ENCODE data around the gene NDUFS2.

Gene NDUFS2

GRCh38 chr1:161192476-161193465 lies 9.4 kb upstream of the NDUFS2 start:
- Histone ChIP-seq H3K4me3 (ENCODE audit: low read length, poor library complexity, severe bottlenecking) (no peak overlapping the region), H4K20me1 (ENCODE audit: insufficient read depth, low read length, poor library complexity, severe bottlenecking) (no peaks in the 10 kb centered on the region), H3K9me2 (replicated peaks; ENCODE audit: low read depth, low read length) (no peaks in the 10 kb centered on the region), H3K79me2 (ENCODE audit: insufficient read depth, low read length) (no peaks in the 10 kb centered on the region), H3K9me3 (ENCODE audit: insufficient read depth, low read depth, low read length) (no peaks in the 10 kb centered on the region), H3K9ac (ENCODE audit: low read depth, low read length, poor library complexity, severe bottlenecking) (peak overlapping the region; percentile 23), H3F3A (ENCODE audit: low read depth) (no peaks in the 10 kb centered on the region), H3K4me1 (ENCODE audit: insufficient read depth, low read length, poor library complexity, severe bottlenecking) (no peaks in the 10 kb centered on the region), H3K27me3 (ENCODE audit: insufficient read depth, low read length, poor library complexity, severe bottlenecking) (no peaks in the 10 kb centered on the region), H3K4me2 (ENCODE audit: low read depth, low read length, poor library complexity, severe bottlenecking) (no peak overlapping the region), H3K36me3 (ENCODE audit: insufficient read depth, low read length) (no peaks in the 10 kb centered on the region), H2AFZ (ENCODE audit: low read length) (peak overlapping the region; percentile 64)
- TF ChIP-seq CTCF (conservative IDR thresholded peaks at IDR 0.05; ENCODE audit: low read length) (peak; percentile 87), EZH2phosphoT487 (IDR thresholded peaks at IDR 0.05; ENCODE audit: borderline replicate concordance) (no peak)

GRCh38 chr1:161193561-161194235 lies 8.5 kb upstream of the NDUFS2 start:
- H3K4me2 ChIP-seq (ENCODE audit: low read depth, low read length, poor library complexity, severe bottlenecking), result no peak overlapping the region
- H3K27me3 ChIP-seq (ENCODE audit: insufficient read depth, low read length, poor library complexity, severe bottlenecking), result no peaks in the 10 kb centered on the region
- H3F3A ChIP-seq (ENCODE audit: low read depth), result no peaks in the 10 kb centered on the region
- no peaks in the 10 kb centered on the region for H4K20me1 ChIP-seq (ENCODE audit: insufficient read depth, low read length, poor library complexity, severe bottlenecking)
- no peaks in the 10 kb centered on the region for H3K79me2 ChIP-seq (ENCODE audit: insufficient read depth, low read length)
- H3K36me3 ChIP-seq (ENCODE audit: insufficient read depth, low read length), result no peaks in the 10 kb centered on the region
- no peaks in the 10 kb centered on the region for H3K9me2 ChIP-seq (replicated peaks; ENCODE audit: low read depth, low read length)
- H2AFZ ChIP-seq (ENCODE audit: low read length), result no peak overlapping the region
- H3K4me1 ChIP-seq (ENCODE audit: insufficient read depth, low read length, poor library complexity, severe bottlenecking), result no peaks in the 10 kb centered on the region
- no peak overlapping the region for H3K4me3 ChIP-seq (ENCODE audit: low read length, poor library complexity, severe bottlenecking)
- no peaks in the 10 kb centered on the region for H3K9me3 ChIP-seq (ENCODE audit: insufficient read depth, low read depth, low read length)
- TF ChIP-seq CTCF (conservative IDR thresholded peaks at IDR 0.05; ENCODE audit: low read length) (no peak), EZH2phosphoT487 (IDR thresholded peaks at IDR 0.05; ENCODE audit: borderline replicate concordance) (no peak)
- H3K9ac ChIP-seq (ENCODE audit: low read depth, low read length, poor library complexity, severe bottlenecking), result no peak overlapping the region

- Histone ChIP-seq H3F3A (ENCODE audit: low read depth) (no peaks in the 10 kb centered on the region), H3K36me3 (ENCODE audit: insufficient read depth, low read length) (no peaks in the 10 kb centered on the region), H3K27me3 (ENCODE audit: insufficient read depth, low read length, poor library complexity, severe bottlenecking) (no peaks in the 10 kb centered on the region), H3K9me3 (ENCODE audit: insufficient read depth, low read depth, low read length) (no peaks in the 10 kb centered on the region), H4K20me1 (ENCODE audit: insufficient read depth, low read length, poor library complexity, severe bottlenecking) (no peaks in the 10 kb centered on the region), H3K79me2 (ENCODE audit: insufficient read depth, low read length) (no peaks in the 10 kb centered on the region), H3K4me1 (ENCODE audit: insufficient read depth, low read length, poor library complexity, severe bottlenecking) (peaks cover under 1% of the 10 kb centered on the region), H2AFZ (ENCODE audit: low read length) (peak overlapping the region; percentile 54), H3K9ac (ENCODE audit: low read depth, low read length, poor library complexity, severe bottlenecking) (no peak overlapping the region), H3K4me2 (ENCODE audit: low read depth, low read length, poor library complexity, severe bottlenecking) (no peak overlapping the region), H3K4me3 (ENCODE audit: low read length, poor library complexity, severe bottlenecking) (no peak overlapping the region), H3K9me2 (replicated peaks; ENCODE audit: low read depth, low read length) (no peaks in the 10 kb centered on the region)
- no peak for TF ChIP-seq EZH2phosphoT487 (IDR thresholded peaks at IDR 0.05; ENCODE audit: borderline replicate concordance)
- TF ChIP-seq CTCF (conservative IDR thresholded peaks at IDR 0.05; ENCODE audit: low read length), result no peak
These were observed 7.0 kb upstream of the NDUFS2 start for GRCh38 chr1:161195171-161195570.
